Endothelial cell of umbilical vein (primary cell): ENCODE measurements around the gene TNFRSF21. TPM values are rescaled to one million over a fixed set of nuclear protein-coding genes. Genes with fewer than 3 reads are reported as not detected.

ENCODE experiments used
- BruUV-seq: library from RNA; stranded (reverse); fragments of 400-500 nt; replicated peaks from 2 replicates; lab custom pipeline; 2021; lab: Mats Ljungman, UMichigan
- CTCF ChIA-PET: fragments of 300-600, 350-600 bp; sonication (Branson Sonifier 250); formaldehyde crosslinking; loops from one replicate; lab custom pipeline; 2021; ENCODE audit warnings: antibody characterized with exemption, inconsistent platforms; lab: Charles Lee
- POLR2A ChIA-PET: fragments of 300-600, 350-600 bp; sonication (Branson Sonifier 250); formaldehyde crosslinking; loops from one replicate; lab custom pipeline; 2021; ENCODE audit warnings: antibody characterized with exemption, inconsistent platforms; lab: Charles Lee
- DNase-seq: peaks from one replicate; pipeline ENCODE4 v3.0.0-alpha.2; 2011; ENCODE audit warnings: low read depth, low spot score
- FAIRE-seq: peaks from 2 replicates; lab custom pipeline; 2011; peaks lifted over from hg19 to GRCh38; lab: Jason Lieb, UNC
- H2AFZ ChIP-seq: 2 replicates; pipeline ENCODE4 v1.6.0; 2012; ENCODE audit warnings: low read depth, low read length, control low read depth, inconsistent platforms
- H3K27ac ChIP-seq: 2 replicates; pipeline ENCODE4 v1.5.1; 2011; ENCODE audit warnings: low read depth, mild to moderate bottlenecking, control low read depth, low read length, moderate library complexity; ENCODE audit not compliant: insufficient read depth
- H3K27me3 ChIP-seq, 2 experiments: 2 replicates each; pipeline versions ENCODE4 v1.6.0 to v1.6.1; 2011; ENCODE audit warnings: low read length in 2 of 2, mixed read lengths in 1 of 2; ENCODE audit not compliant: control insufficient read depth in 2 of 2, insufficient read depth in 2 of 2
- H3K36me3 ChIP-seq, 2 experiments: 2 replicates in 1 of 2; 3 replicates in 1 of 2; pipeline ENCODE4 v1.5.1; 2011; ENCODE audit warnings: low read length in 2 of 2, mild to moderate bottlenecking in 1 of 2, moderate library complexity in 1 of 2; ENCODE audit not compliant: control insufficient read depth in 2 of 2, insufficient read depth in 2 of 2; ENCODE audit errors: extremely low read depth in 1 of 2
- H3K4me1 ChIP-seq: 3 replicates; pipeline ENCODE4 v1.5.1; 2011; ENCODE audit warnings: mild to moderate bottlenecking, low read length; ENCODE audit not compliant: control insufficient read depth, insufficient read depth; ENCODE audit errors: extremely low read depth
- H3K4me2 ChIP-seq: 2 replicates; pipeline ENCODE4 v1.6.1; 2011; ENCODE audit warnings: low read length, control low read depth, mixed read lengths; ENCODE audit not compliant: insufficient read depth
- H3K4me3 ChIP-seq, 3 experiments: fragments of 200-600 bp in 1 of 3; sonication (generic), shearing (Covaris generic) in 1 of 3; replicated peaks in 1 of 3; 2 replicates each; pipeline ENCODE4 v1.5.1; 2011 to 2016; ENCODE audit warnings: control low read depth in 3 of 3, low read length in 3 of 3, mild to moderate bottlenecking in 2 of 3, inconsistent platforms in 1 of 3, low read depth in 1 of 3, moderate library complexity in 1 of 3; ENCODE audit not compliant: insufficient read depth in 1 of 3
- H3K79me2 ChIP-seq: 2 replicates; pipeline ENCODE4 v1.6.0; 2012; ENCODE audit warnings: low read length, inconsistent platforms; ENCODE audit not compliant: control insufficient read depth, insufficient read depth
- H3K9ac ChIP-seq: replicated peaks from 2 replicates; pipeline ENCODE3; 2011; ENCODE audit warnings: low read length, control low read depth; ENCODE audit not compliant: insufficient read depth; ENCODE audit errors: extremely low read depth
- H3K9me1 ChIP-seq: replicated peaks from 3 replicates; pipeline ENCODE4 v1.6.0; 2011; ENCODE audit warnings: mild to moderate bottlenecking, low read length; ENCODE audit not compliant: control insufficient read depth, insufficient read depth; ENCODE audit errors: extremely low read depth
- H3K9me3 ChIP-seq: replicated peaks from 2 replicates; pipeline ENCODE4 v1.5.1; 2012; ENCODE audit warnings: low read length, inconsistent platforms; ENCODE audit not compliant: control insufficient read depth, insufficient read depth
- H4K20me1 ChIP-seq: replicated peaks from 2 replicates; pipeline ENCODE3; 2011; ENCODE audit warnings: mild to moderate bottlenecking, low read length; ENCODE audit not compliant: control insufficient read depth, insufficient read depth; ENCODE audit errors: extremely low read depth
- CTCF ChIP-seq, 2 donors: IDR thresholded peaks; 1 replicate in 1 of 2; 2 replicates in 1 of 2; pipeline ENCODE4 v1.5.1; 2011; ENCODE audit warnings: low read length in 2 of 2, mild to moderate bottlenecking in 2 of 2, moderate library complexity in 2 of 2, control low read depth in 1 of 2, inconsistent platforms in 1 of 2, low read depth in 1 of 2; ENCODE audit not compliant: insufficient read depth in 1 of 2; ENCODE audit errors: extremely low read depth in 1 of 2
- EZH2 ChIP-seq: IDR thresholded peaks from 2 replicates; pipeline ENCODE4 v1.6.1; 2012; ENCODE audit warnings: borderline replicate concordance, low read depth, mild to moderate bottlenecking, moderate library complexity, low read length, inconsistent platforms; ENCODE audit not compliant: severe bottlenecking
- FOS ChIP-seq: IDR thresholded peaks from 2 replicates; pipeline ENCODE4 v1.6.1; 2011; ENCODE audit warnings: mild to moderate bottlenecking, low read length, moderate library complexity, borderline replicate concordance; ENCODE audit not compliant: insufficient read depth
- GATA2 ChIP-seq: IDR thresholded peaks from 2 replicates; pipeline ENCODE4 v1.7.0; 2011; ENCODE audit warnings: low read depth, mild to moderate bottlenecking, moderate library complexity, mixed read lengths, low read length; ENCODE audit not compliant: insufficient read length, insufficient read depth
- JUN ChIP-seq: IDR thresholded peaks from 2 replicates; pipeline ENCODE4 v1.6.1; 2011; ENCODE audit warnings: borderline replicate concordance, low read depth; ENCODE audit not compliant: insufficient read length, insufficient read depth
- MAX ChIP-seq: IDR thresholded peaks from 2 replicates; pipeline ENCODE4 v1.6.1; 2011; ENCODE audit not compliant: insufficient read depth, insufficient read length
- MYC ChIP-seq: IDR thresholded peaks from one replicate; pipeline ENCODE4 v1.6.1; 2011; ENCODE audit warnings: mild to moderate bottlenecking, low read depth, low read length
- POLR2A ChIP-seq: IDR thresholded peaks from 2 replicates; pipeline ENCODE4 v1.6.1; 2012; ENCODE audit warnings: low read depth, mild to moderate bottlenecking, control low read depth, low read length
- POLR2AphosphoS5 ChIP-seq: IDR thresholded peaks from 2 replicates; pipeline ENCODE4 v1.6.1; 2012; ENCODE audit warnings: low read depth, mild to moderate bottlenecking, control low read depth, low read length, moderate library complexity; ENCODE audit not compliant: insufficient read depth
- dilution Hi-C: fragments of 300-500 bp; cut with MboI; formaldehyde crosslinking; loops from one replicate; pipeline ENCODE4 v1.15.0; 2019; ENCODE audit warnings: low sequenced_read_pairs; ENCODE audit not compliant: extremely low pct_ligation_motif_present
- intact Hi-C: fragments of 100-400 bp; cut with micrococcal nuclease; formaldehyde crosslinking; loops from one replicate; pipeline ENCODE4 v1.10.0; 2022
- polyA plus RNA-seq, 4 experiments: library from polyadenylated mRNA; depleted of rRNA in 3 of 4; stranded (reverse) in 3 of 4; unstranded in 1 of 4; fragments of >200 nt; gene quantifications; 2 replicates each; pipeline versions ENCODE4 v1.2.1 to v1.2.3, GENCODE V29; 2011 to 2012; ENCODE audit warnings: missing spikeins in 1 of 4
- total RNA-seq: library from RNA; stranded (reverse); gene quantifications from 2 replicates; pipeline ENCODE4 v1.2.3, GENCODE V29; 2021

Gene TNFRSF21
- total and polyA plus RNA-seq, 2 donors (not counting 3 experiments of a cell fraction or from before 2014, with no cell fraction given) = 26.0 to 40.6 TPM

GRCh38 chr6:47299965-47300364 is 9.7 kb downstream of the TNFRSF21 start:
- no peak for FAIRE-seq
- Histone ChIP-seq H3K27ac (no peak overlapping the region), H3K9me3 (no peaks in the 10 kb centered on the region), H3K4me2 (no peak overlapping the region), H2AFZ (no peak overlapping the region), H3K79me2 (peaks cover 38% of the 10 kb centered on the region), H3K27me3 (no peaks in the 10 kb centered on the region), H3K4me3 (no peak overlapping the region), H3K9me1 (no peaks in the 10 kb centered on the region), H3K36me3 (no peaks in the 10 kb centered on the region), H3K9ac (no peak overlapping the region), H4K20me1 (peaks cover 5% of the 10 kb centered on the region), H3K4me1 (no peaks in the 10 kb centered on the region)
- TF ChIP-seq GATA2 = no peak
- no peak for TF ChIP-seq MYC
- TF ChIP-seq CTCF (IDR thresholded peaks at IDR 0.05; ENCODE audit: extremely low read depth in 1 of 2, insufficient read depth in 1 of 2, low read depth in 1 of 2, low read length in 2 of 2) = no peak
- no peak for TF ChIP-seq EZH2
- no peak for TF ChIP-seq MAX
- TF ChIP-seq FOS = no peak
- TF ChIP-seq POLR2A = no peak
- TF ChIP-seq JUN = no peak
- no peak for TF ChIP-seq POLR2AphosphoS5
- no peak for DNase-seq
- CTCF ChIA-PET = interaction anchor here (0.6 kb wide), 1 partner anchor 9 kb away, joined by 3 read pairs; no protein-coding TSS in a partner anchor
- POLR2A ChIA-PET = no interaction called here
- dilution Hi-C loops = no loop called here
- intact Hi-C loops = no loop called here
- no TSS peak for BruUV-seq
